ENCODE results near the gene NOS3. TPM values are rescaled to one million over a fixed set of nuclear protein-coding genes. Genes with fewer than 3 reads are reported as not detected.

The NOS3 gene
- total RNA-seq, 4 donors from 2014 or later, result 2.5 to 11.3 (median 6.0) TPM

DNA sequence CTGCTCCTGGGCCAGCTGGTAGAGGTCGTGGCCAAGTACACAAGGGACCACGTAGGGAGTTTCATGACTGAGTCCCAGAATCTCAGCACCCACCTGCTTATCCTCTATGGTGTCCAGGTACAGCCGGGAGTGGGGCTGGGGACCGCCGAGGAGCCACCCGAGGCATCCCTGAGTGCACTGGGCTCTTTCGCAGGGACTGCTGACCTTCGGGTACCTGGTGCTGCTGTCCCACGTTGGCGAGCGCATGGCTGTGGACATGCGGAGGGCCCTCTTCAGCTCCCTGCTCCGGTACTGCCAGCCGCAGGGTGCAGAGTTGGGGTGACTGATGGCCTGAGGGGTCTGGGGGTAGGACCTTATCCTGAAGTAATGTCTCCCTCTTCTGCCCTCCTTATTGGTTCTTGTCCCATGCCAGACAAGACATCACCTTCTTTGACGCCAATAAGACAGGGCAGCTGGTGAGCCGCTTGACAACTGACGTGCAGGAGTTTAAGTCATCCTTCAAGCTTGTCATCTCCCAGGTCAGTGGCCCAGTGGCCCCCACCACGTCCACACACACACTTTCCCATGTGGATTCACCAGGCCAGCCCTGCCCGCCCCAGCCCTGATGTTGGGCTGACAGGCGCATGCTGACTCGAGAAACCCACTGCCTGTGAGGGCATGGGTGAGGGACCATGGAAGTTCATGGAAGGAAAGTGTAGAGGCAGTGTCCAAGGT lies 43.7 kb downstream of the NOS3 start:
- TF ChIP-seq, protein P1, sequence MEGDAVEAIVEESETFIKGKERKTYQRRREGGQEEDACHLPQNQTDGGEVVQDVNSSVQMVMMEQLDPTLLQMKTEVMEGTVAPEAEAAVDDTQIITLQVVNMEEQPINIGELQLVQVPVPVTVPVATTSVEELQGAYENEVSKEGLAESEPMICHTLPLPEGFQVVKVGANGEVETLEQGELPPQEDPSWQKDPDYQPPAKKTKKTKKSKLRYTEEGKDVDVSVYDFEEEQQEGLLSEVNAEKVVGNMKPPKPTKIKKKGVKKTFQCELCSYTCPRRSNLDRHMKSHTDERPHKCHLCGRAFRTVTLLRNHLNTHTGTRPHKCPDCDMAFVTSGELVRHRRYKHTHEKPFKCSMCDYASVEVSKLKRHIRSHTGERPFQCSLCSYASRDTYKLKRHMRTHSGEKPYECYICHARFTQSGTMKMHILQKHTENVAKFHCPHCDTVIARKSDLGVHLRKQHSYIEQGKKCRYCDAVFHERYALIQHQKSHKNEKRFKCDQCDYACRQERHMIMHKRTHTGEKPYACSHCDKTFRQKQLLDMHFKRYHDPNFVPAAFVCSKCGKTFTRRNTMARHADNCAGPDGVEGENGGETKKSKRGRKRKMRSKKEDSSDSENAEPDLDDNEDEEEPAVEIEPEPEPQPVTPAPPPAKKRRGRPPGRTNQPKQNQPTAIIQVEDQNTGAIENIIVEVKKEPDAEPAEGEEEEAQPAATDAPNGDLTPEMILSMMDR (IDR thresholded peaks at IDR 0.05; ENCODE audit: low read depth), result no peak

DNA sequence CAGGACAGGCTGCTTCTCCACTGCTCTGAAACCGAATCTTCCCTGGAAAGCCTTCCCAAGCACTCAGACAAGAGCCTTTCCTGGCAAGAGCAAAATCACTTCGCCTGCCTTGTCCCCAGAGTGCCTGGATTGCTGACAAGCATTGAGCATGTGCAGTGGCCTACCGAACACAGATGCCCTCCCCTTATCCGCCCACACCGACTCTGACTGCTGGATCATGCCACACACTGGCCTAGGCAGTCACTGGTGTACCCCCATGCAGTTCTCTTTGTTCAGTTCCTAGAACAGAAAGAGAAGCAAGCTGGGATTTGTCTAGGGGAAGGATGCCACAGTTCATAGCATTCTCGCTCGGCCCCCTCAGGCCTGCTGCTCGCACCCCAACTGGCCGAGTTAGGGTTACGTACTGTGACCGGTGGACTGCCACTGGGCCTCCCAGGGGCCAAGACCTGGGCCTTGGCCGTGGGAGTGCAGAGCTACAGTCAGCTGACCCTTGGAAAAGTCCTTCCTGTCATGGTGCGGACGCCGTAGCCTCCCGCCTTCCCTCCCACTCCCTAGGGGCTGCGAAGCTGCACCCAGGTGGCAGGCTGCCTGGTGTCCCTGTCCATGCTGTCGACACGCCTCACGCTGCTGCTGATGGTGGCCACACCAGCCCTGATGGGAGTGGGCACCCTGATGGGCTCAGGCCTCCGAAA lies 44.4 kb downstream of the NOS3 start:
- TF ChIP-seq, protein P1 (IDR thresholded peaks at IDR 0.05; ENCODE audit: low read depth), result no peak

DNA sequence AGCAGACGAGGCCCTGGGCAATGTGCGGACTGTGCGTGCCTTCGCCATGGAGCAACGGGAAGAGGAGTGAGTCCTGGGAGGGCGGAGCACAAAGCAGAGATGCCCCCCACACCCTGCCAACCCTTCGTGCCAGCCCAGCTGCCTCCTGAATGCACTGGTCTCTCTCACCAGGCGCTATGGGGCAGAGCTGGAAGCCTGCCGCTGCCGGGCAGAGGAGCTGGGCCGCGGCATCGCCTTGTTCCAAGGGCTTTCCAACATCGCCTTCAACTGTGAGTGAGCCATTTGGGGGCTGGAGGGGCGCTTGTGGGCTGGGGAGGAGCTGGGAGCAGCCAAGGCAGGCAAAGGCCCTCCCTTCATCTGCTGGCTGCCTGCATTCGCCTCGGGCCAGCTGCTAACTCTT lies 45.1 kb downstream of the NOS3 start:
- TF ChIP-seq, protein P1 (IDR thresholded peaks at IDR 0.05; ENCODE audit: low read depth), result no peak

DNA sequence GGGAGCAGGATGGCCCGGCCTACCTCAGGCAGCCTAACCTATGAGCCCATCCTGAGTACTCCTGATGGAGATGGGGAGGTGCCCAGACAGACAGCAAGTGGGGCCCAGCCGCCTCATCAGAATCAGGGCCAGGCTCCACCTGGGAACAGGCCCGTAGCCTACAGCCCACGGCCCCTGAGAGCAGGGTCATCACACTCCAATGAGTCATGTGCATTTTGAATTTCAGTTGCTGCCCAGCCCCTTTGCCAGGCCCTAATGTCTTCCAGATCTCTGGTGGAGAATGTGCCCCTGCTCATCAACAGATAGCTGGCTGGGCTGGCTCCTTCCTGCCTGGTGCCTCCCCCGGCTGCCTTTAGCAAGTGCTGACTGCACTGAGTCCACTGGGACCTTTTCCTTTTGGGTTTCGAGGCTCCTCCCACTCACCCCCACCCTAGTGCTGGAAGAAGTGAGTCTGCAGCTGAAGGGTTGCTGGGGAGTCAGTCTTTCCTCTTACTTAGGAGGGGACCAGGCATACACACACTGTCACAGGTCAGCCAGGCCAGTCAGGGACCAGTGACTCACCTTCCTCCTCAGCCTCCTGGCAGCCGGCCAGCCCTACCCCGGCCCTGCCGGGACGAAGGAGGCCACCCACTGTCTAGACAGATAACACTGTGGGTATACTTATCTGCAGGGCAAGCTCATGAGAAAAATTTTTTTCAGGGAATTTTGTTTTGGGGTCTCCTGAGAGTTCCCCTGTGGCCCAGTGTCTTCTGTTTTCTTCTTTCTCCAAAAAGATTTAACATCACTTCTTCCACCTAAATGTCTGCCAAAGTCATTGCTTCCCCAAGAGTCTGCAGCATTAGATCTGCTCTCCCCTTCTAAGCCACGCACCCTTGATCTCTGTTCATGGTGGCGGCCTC lies 48.4 kb downstream of the NOS3 start:
- TF ChIP-seq, protein P1 (IDR thresholded peaks at IDR 0.05; ENCODE audit: low read depth), result no peak

DNA sequence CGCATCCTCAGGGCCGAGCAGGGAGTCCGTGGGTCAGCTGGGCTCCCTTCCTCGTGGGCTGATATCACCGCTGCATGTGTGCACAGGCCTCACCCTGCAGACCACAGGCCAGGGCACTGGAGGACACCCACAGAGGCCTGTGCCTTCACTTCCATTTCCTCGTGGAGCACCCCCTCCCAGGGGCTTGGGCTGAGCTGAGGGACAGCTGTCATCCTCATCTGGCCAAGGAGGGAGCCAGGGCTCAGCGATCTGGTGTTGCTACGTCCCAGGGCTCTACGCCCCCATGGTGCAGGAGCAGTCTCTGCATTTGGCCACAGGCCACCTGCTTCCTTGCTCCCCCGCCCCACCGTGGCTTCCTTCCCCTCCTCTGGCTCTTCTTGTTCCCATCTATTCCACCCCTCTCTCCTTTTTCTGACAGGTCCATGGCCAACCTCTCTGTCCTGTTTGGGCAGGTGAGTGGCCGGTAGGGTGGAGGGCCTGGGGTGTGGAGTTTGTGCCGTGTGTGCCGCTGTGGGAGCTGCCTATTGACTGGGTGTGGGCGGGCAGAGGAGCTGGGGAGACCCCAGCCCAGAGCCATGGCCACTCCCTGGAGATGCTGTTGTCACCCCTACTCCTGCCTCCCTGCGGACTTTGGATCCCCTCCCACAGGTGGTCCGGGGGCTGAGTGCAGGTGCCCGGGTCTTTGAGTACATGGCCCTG lies 49.2 kb downstream of the NOS3 start:
- TF ChIP-seq, protein P1 (IDR thresholded peaks at IDR 0.05; ENCODE audit: low read depth), result no peak

DNA sequence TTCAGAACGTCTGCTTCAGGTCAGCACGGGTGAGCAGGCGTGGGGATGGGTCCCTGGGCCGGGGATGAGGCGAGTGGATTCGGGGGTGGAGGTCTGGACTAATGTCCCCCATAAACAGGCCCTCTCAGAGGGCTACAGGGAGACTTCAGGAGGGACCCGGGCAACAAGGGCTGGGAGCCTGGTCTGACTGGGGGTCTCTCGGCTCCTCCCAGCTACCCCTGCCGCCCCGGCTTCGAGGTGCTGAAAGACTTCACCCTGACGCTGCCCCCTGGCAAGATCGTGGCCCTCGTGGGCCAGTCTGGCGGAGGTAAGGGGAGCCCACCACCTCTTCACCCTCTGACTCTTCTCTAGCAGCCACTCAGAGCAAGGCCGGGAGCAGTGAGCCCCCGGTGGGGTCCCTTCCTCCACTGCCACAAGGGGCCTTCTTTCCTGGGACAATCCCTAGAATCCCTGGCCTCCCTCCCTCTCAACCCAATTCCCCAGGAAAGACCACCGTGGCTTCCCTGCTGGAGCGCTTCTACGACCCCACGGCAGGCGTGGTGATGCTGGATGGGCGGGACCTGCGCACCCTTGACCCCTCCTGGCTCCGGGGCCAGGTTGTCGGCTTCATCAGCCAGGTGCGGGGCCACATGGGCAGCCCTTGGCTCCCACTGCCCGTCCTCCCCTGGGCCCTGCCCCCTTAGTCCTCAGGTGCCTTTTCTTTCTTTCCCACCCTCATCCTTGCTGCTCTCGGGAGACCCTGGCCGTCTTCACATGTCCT lies 50.0 kb downstream of the NOS3 start:
- TF ChIP-seq, protein P1 (IDR thresholded peaks at IDR 0.05; ENCODE audit: low read depth), result no peak
